Hepatocyte (in vitro differentiated cells): Measurements from ENCODE around the gene SMG9.

ENCODE experiments used
- EZH2phosphoT487 ChIP-seq: fragments of 200-600 bp; sonication (generic); IDR thresholded peaks from one replicate; pipeline ENCODE4 v1.6.1; 2018; ENCODE audit warnings: antibody characterized with exemption, mild to moderate bottlenecking, low read depth, moderate library complexity; ENCODE audit not compliant: unreplicated experiment, severe bottlenecking
- TF ChIP-seq, protein P1 (sequence below): fragments of 200-600 bp; sonication (generic); IDR thresholded peaks from 2 replicates; pipeline ENCODE4 v1.5.1; 2016; ENCODE audit warnings: antibody characterized with exemption, mild to moderate bottlenecking; ENCODE audit not compliant: poor library complexity

DNA sequence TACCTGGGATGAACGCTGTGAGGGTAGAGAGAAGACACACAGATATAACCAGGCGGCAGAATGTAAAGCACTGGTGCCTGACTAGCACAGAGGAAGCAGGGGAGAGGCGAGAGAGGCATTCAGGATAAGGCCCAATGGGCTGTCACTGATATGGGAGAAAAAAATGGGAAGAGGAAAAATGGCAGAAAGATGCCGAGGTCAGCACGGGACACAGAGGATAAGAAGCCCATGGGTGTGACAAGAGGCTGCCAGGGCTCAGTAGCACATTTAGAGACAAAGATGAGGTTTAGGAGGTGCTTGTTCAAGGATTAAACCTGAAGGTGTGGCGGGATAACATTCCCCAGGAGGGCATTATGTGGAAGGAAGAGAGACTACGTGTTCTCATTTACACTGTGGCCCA lies 5.6 kb downstream of the SMG9 start:
- TF ChIP-seq, protein P1, sequence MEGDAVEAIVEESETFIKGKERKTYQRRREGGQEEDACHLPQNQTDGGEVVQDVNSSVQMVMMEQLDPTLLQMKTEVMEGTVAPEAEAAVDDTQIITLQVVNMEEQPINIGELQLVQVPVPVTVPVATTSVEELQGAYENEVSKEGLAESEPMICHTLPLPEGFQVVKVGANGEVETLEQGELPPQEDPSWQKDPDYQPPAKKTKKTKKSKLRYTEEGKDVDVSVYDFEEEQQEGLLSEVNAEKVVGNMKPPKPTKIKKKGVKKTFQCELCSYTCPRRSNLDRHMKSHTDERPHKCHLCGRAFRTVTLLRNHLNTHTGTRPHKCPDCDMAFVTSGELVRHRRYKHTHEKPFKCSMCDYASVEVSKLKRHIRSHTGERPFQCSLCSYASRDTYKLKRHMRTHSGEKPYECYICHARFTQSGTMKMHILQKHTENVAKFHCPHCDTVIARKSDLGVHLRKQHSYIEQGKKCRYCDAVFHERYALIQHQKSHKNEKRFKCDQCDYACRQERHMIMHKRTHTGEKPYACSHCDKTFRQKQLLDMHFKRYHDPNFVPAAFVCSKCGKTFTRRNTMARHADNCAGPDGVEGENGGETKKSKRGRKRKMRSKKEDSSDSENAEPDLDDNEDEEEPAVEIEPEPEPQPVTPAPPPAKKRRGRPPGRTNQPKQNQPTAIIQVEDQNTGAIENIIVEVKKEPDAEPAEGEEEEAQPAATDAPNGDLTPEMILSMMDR = no peak
- TF ChIP-seq EZH2phosphoT487 = no peak
